H54 (cell line): Measurements from ENCODE around the gene TYK2.

Experiments used
- DNase-seq: peaks from one replicate; pipeline ENCODE4 v3.0.0; 2011; ENCODE audit warnings: low spot score, mixed read lengths; ENCODE audit not compliant: insufficient read length
- FAIRE-seq: peaks from 3 replicates; lab custom pipeline; 2011; peaks lifted over from hg19 to GRCh38; lab: Jason Lieb, UNC
- POLR2A ChIP-seq: IDR thresholded peaks from 2 replicates; pipeline ENCODE4 v1.6.1; 2011; ENCODE audit warnings: low read depth, mild to moderate bottlenecking, low read length

Gene TYK2

GRCh38 chr19:10380313-10381102 is at the start of gene TYK2:
Gene TYK2 (minus strand): TSS chr19:10380572. CDS start chr19:10378406, 2,166 bp downstream.
- FAIRE-seq (peak; percentile 41), DNase-seq (peak; percentile 99)
- TF ChIP-seq POLR2A, result peak; percentile 89

DNA sequence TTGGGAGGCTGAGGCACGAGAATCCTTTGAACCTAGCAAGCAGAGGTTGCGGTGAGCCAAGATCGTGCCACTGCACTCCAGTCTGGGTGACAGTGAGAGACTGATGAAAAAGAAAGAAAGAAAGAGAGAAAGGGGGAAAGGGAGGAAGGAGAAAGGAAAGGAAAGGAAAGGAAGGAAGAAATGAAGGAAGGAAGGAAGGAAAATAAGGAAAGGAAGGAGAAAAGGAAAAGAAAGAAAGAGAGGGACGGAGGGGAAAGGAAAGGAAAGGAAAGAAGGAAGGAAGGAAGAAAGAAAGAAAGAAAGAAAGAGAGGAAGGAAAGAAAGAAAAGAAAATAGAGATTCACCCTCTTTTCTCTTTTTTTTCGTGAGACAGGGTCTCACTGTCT is 48.6 kb upstream of the TYK2 start:
- FAIRE-seq, result no peak
- TF ChIP-seq POLR2A, result no peak

GRCh38 chr19:10427169-10427568 is 46.8 kb upstream of the TYK2 start:
- no peak for TF ChIP-seq POLR2A
- FAIRE-seq (no peak), DNase-seq (no peak)

More for the DNA sequence above, 48.6 kb upstream of the TYK2 start:
- no peak for DNase-seq

DNA sequence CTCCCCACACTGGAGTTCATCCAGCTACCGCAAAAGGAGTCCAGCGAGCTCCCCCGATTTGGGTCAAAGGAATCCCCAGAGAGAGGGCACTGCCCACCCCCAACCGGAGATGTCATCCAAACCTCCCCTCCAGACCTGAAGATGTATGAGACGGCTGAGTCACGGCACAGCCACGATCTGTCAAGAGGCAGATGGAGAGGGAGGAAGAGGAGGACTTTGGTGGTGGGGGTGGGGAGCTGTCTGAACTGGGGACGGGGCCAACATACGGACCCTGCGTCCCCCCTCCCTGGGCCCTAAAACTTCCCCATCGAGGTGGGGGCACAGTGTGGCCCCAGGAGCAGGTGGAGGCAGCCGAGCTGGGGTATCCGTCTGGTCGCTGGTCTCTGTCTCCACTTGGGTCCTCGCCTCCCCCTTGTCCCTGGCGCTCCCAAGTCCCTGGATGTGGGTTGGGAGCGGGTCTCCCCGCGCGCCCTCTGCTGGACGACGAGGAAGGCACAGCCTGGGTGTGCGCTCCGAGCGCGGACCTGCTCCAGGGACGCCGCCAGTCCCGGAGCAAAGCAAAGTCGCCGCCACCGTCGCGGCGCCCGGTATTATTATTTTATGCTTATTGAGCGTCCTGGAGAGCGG is 43.8 kb upstream of the TYK2 start:
- FAIRE-seq (no peak), DNase-seq (peak; percentile 97)
- no peak for TF ChIP-seq POLR2A

DNA sequence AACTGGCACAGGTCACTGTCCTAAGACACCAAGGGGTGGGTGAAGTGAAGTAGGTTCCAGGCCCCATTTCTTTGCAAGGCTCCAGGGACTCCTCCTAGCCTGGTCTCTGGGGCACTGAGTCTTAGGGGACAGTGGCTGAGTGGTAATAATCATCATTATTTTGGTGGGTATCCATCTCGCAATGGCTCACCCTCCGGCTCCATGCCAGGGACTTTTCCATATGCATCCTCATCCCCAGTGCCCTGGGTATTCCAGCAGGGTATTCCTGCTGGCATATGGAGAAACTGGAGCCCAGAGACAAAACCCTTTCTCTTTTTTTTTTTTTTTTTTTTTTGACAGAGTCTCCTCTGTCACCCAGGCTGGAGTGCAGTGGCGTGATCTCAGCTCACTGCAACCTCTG is 42.5 kb upstream of the TYK2 start:
- no peak for FAIRE-seq
- DNase-seq, result no peak
- TF ChIP-seq POLR2A, result no peak

GRCh38 chr19:10422046-10422461 is 41.7 kb upstream of the TYK2 start:
- TF ChIP-seq POLR2A, result no peak
- FAIRE-seq (no peak), DNase-seq (no peak)

DNA sequence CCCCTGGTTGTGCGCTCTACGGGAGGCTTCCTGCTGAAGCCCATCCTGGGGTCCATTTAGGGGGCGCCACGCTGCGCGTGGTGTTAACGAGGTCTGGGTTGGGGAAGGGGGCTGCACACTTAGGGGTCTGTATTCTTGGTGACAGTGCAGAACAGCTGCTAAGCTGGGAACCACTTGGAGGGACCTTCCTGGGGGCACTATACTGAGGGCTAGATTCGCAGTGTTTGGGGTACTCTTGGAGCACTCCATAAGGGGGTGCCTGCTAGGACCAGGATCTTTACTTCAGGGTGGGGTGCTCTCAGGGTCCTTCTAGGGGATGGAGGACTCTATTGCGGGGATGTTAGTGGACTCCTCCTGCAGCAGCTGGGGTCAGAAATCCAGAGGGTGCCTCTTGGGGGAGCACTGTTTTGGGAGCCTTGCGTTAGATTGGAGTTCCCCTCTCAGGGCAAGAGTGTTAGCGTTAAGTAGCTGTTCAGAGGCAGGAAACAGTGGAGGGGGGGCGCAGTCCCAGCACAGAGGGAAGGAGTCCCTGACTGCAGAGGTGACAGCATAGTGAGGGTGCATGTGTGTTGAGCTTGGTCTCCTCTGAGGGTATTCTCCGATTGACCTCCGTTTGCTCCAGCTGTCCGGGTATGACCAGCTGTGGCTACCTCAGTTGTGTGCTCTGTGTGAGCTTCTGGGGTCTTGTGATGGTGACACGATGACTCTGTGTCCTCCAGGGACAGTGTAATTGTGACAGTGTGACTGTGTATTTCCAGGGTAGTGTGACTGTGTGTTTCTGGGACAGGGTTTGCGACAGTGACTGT is 41.1 kb upstream of the TYK2 start:
- FAIRE-seq (no peak), DNase-seq (no peak)
- TF ChIP-seq POLR2A, result no peak

DNA sequence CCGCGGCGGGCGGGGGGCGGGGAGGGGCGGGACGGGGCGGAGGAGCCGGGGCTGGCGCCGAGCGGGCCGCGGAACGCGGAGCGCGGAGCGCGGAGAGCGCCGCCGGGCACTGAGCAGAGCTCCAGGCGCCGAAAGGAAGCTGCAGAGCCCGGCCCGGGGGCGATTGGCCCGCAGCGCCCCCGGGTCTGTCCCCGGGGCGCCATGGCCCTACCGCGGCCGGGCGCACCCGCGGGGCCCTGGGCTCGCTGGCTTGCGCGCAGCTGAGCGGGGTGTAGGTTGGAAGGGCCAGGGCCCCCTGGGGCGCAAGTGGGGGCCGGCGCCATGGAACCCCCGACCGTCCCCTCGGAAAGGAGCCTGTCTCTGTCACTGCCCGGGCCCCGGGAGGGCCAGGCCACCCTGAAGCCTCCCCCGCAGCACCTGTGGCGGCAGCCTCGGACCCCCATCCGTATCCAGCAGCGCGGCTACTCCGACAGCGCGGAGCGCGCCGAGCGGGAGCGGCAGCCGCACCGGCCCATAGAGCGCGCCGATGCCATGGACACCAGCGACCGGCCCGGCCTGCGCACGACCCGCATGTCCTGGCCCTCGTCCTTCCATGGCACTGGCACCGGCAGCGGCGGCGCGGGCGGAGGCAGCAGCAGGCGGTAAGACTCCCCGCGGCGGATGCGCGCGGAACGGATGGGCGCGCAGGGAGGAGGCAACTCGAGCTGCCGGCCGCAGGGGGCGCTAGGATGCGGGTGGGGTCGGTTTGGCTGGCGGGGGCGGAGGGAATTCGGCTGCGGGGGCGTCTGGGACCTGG is 40.3 kb upstream of the TYK2 start, which contains the start of gene PDE4A:
PDE4A (plus strand) TSS at position 95 of the 796 bp plus-strand sequence; CDS start at position 322, 227 bp downstream.
- TF ChIP-seq POLR2A, result no peak
- no peak for DNase-seq
- no peak for FAIRE-seq

DNA sequence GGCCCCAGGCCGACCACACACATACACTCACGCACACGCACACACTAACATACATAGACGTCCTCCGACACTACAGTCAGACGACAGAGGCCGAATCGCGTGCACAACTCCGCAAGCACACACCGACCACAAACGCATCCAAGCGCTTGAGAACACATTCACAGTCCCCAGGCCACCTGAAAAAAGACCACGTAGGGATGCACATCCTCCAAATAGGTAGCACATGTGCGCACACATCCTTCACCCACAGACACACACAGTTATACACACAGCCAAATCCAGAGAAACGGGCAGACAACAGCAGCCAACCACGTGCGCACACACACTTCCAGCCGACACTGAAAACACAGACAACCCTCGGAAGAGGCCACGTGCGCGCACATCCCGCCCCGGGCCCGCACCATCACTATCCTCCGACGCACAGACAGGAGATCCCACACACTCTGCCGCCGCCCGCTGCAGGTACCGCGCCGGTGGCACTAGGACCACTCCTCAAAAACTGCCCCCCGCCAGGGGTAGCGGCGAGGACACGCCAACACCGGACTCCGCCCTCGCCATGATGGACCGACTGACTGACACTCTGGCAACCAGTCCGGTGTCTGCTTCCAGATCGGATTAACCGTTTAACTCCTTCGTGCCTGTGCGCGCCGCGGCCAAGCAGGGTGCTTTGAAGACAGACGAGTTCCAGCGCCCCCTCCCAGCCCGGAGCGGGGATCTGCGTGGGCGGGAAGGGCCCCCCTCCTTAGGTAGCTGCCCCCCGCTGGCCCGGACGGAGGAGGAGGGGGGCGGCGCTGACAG is 39.5 kb upstream of the TYK2 start:
- FAIRE-seq (no peak), DNase-seq (peak; percentile 94)
- TF ChIP-seq POLR2A, result no peak

DNA sequence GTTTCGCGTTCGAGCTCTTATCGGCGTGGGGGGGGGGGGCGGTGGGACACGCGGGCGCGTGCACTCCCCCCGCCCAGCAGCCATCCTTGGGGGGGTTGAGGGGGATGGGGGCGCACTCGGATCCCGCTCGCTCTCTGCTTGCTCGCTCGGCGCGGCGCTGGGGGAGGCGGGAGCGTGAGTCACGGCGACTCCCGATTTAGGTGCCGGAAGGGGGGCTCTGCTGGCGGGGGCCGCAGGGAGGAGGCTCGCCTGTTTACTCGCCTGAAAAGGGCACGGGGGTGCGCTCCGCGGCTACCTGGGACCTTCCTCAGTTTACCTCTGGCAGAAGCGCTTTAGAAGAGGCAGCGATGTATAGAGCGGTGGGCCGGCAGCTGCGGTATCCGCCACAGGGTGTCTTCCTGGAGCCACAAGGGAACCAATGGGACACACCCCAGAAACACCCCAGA is 38.9 kb upstream of the TYK2 start:
- DNase-seq (no peak), FAIRE-seq (no peak)
- TF ChIP-seq POLR2A, result no peak

DNA sequence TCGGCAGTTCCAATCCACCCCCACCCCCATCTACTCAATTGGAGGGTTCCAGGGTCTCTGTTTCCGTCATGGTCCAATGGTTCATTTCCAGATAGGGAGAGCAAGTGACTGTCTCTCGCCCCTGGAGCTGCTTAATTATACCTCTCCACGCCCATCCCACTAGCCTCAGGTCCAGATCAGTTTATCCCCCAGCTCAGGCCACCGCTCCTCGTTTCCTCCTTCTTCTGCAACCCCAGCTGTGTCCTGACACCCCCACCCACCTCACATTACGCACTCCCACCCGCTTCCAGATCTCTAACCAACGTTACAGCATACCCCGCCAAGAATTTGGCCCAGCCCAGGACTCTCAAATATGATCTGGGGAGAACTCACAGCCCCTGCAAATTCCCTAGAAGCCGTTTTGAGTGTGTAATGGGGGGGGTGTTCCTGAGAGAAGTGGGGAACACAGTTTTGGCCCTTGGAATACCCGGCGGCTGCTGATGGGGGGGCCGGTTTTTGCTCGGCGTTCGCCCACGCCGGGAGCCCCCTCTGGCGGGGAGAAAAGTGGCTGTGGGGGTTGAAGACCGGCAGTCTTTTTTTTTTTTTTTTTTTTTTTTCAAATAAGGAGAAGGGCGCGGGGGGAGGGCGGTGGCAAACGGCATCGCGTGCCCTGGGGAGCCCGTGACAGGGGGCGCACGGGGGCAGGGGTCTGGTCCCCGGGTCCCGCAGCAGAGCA is 38.3 kb upstream of the TYK2 start:
- DNase-seq, result no peak
- no peak for FAIRE-seq
- no peak for TF ChIP-seq POLR2A

DNA sequence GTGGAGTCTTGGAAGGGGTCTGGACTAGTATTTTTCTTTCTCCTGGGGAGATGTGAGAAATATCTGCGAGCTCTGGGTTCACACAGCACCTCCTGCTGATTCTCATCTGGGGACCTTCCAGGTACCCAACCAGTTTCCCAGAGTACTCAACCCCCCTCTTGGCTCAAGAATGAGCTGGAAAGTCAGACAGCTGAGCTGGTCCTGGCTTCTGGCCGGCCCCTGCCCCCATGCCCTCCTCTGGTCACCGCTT is 37.8 kb upstream of the TYK2 start:
- no peak for TF ChIP-seq POLR2A
- no peak for FAIRE-seq
- no peak for DNase-seq
